HK-2 (cell line): ENCODE data around the gene NRG3.

Source experiments
- DNase-seq: peaks from one replicate; pipeline ENCODE4 v3.0.0-alpha.2; 2018; ENCODE audit not compliant: unreplicated experiment

The NRG3 gene

DNA sequence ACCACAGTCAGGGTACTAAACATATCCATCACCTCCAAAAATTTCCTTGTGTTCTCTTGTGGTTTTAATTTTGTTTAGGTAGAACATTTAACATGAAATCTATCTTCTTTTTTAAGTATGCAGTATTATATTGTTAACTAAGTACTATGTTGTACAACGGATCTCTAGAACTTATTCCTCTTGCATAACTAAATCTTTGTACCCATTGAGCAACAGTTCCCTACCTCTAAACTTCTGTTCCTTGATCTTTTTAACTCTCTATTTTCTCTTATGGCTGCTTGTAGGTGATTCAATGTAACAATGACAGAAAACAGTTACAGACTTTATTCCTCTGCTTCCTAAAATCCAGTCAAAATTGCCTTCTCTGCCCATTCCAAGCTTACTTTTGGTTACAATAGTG lies 9.9 kb downstream of the NRG3 start:
- DNase-seq = no peak

DNA sequence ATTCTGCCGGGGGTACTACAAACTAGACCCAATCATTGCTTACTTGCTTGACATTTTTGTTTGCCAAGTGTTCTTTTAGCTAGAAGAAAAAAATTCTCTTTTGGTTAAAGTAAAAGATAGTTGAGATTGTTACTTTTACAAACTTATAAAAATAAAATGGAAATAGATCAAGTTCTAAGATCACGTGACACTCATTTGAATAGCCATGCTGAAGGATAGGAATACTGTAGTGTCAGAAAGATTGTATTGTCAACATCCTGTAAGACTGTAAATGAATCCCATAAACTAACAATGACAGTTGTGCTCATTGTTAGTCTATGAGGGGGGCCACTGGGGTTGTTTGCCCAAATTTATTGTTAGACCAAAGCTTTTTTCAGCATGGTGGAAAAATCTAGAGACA lies 10.5 kb downstream of the NRG3 start:
- no peak for DNase-seq

DNA sequence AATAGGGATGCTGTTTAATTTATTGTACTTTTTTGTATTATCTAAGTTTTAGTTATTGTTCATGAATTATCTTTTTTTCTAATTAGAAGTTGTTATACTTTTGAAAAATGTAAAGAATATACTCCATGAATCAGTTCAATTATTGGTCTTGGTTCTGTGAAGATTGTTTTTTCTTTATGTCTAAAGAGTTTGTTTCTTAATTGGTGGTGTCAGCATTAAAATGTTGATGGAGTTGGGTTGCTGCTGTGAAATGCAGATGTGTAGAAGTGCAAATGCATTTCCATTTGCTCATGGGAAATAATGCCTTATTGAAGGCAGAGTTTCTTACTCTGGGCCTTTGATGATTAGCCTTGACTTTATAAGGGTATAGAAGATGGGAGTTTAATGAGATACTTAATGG lies 11.9 kb downstream of the NRG3 start:
- no peak for DNase-seq

DNA sequence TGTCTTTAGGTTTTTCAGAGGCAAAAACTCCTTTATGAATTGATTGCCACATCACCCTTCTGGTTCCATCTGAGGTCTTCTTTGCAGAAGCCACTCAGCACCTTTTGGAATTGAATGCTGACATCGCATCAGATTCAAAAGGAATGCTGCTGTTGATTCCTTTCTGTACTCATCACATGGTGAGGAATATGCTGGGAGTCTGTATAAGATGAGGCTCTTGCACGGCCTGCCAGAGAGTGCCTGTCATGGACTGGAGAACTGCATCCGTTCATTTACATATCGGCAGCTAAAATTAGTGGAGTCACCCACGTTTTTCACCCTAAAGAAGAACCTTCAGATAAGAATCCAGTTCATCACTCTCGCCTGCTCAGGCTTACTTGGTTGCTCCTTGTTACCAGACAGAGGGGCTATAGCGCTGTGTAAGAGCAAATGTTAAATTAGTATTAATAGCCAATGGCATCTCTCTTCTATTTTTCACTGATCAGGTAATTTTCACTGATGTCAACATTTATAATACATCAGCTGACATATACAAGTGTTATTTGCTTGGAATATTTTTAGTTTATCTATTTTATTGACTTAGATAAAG lies 14.3 kb downstream of the NRG3 start:
- DNase-seq = no peak

DNA sequence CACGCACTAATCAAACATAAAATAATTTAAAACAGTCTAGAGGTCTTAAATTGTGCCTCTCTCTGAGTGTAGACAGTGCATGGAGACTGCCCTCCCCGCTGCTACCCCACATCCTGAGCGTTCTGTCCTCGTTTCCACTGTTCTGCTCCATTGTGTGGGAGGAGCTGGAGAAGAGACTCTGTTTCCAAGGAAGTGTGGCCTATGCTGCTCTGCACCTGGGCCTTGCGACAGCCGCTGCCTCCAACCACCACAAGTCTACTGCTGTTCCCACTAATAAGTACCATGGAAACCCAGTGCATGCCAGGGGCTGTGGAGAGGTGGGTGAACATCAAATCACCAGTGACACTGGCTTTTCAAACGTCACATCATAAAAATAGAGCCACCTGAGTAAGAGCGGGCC lies 19.6 kb downstream of the NRG3 start:
- no peak for DNase-seq

DNA sequence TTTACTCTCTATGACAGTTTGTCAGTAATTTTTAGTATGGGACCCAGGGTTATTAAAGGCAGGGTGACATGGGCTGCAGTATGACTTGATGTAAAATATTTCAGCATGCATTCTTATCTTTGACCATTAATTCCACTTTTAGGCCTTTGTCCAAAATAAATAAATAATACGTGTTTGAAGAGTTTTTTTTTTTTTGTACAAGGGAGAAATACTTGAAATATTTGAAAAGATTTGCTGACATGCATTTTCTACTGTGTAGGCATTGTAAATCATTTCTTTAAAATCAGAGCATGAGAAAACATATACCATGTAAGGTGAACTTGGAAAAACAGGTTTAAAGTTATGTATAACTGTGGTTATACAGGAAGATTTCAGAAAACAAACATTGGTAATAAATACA lies 23.5 kb downstream of the NRG3 start:
- no peak for DNase-seq

DNA sequence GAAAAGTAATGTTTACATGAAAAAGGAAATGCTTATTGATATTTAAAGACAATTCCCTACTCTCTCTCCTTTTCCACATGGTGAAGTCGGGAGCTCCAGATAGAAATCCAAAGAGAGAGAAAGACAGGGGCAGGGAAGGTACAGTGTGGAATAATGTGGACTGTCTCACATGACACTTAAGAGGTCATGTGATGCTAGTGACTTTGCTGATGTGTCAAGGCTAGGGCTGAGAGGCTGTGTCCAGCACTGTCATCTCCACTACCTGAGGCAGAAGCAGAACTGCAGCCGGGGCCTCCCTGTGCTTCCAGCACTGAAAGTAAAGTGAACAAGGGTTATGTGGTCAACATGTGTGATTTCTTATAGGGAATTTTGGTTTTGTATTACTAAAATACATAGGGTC lies 26.0 kb downstream of the NRG3 start:
- no peak for DNase-seq

DNA sequence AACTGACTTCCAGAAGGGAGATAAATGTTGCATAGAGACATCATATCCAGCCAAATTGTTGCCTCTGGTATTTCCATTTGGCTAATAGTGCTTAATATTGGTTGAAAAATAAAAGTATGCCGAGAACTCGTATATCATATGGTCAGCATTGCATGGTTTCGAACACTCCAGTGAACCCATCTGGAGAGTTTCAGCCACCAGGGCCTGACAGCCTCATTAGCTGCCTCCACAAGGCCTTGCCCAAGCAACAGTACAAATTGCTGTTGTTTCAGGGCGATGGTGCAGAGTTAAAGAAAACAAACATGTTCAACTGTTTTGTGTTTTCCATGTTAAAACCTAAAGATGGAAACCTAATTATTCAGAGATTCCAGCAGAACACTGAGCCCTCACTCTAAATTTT lies 28.5 kb downstream of the NRG3 start:
- no peak for DNase-seq

DNA sequence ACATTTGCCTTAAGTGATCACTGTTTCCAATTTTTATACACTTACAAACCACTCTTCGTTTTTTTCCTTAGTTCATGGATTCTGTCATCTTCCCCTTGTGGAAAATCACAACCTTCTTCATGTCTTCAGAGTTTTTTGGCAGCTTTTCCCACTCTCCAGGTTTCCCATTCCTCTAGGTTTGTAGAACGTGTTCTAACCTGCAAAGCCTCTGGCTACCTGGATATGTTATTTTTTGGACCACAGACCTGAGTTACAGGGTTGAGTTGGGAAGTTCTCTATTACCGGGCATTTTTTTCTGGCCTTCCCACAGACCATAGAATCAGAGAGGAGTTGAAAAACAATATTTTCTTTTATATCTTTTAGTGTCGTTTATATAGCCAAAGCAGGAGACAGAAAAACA lies 30.2 kb downstream of the NRG3 start:
- no peak for DNase-seq

DNA sequence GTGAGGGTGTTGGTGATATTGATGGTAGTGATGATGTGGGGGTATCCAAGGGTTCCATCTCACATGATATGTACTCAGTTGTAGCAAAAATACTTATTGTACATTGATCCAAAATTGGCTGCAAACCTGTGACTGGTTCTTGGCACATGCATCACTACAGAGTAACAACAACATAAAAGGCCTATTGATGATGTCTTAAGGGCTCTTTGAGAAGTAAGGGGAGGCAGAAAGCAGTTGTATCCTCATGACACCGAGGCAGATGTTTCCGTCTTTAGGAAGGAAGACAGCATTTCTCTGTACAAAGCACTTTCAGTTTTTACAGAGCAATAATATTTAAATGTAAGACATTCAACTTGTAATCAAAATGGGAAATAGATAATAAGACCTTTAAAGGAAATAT lies 34.5 kb downstream of the NRG3 start:
- DNase-seq = no peak

DNA sequence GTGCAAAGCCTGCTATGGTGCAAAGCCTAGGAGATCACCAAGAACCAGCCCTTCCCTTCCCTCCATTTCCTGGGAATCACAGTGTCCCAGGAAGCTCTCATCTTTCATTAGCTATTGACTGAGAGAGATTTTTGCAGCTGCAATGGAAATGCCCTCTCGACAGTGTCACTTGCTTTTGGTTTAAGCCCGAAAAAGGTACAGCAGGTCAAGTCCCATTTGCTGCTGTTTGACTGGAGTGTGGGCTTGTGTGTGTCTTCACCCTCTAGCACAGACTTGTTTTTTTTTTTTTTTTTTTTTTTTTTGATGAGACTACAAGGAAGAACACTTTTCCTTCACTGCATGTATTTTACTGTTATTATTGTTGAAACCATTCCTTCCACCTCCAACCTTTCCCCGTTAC lies 36.3 kb downstream of the NRG3 start:
- no peak for DNase-seq

DNA sequence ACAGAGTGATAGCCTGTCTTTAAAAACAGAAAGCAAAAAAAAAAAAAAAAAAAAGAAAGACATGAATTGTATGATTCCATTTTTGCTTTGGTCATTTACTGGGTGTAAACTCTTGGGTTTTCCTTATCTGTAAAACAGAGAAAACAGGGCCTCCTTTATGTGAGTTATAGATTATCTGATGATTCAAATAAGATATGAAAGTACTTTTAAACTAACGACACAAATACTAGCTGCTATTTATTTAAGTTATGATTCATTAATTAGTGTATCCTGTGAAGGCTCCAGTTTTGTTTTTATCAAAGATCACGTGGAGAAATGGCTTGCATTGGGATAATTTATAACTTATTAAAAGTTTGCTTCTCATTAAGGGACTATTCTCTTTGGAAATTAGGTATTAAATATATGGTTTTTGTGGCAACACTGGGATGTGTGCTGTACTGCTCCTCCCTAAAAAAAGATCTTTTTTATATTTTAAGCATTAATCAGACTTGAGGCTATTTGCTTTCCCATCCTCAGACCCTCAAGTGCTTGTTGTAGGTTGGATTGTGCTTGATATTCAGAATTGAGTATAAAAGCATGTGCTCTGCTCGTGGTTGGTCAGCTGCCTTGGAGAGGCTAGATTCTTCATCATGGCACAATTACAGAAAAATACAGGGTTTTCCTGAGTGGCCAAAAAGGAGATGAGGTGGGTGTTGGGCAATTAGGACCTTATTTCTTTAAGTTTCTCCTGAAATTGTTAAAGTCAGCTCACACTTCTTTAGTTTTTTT lies 39.9 kb downstream of the NRG3 start:
- DNase-seq = no peak

DNA sequence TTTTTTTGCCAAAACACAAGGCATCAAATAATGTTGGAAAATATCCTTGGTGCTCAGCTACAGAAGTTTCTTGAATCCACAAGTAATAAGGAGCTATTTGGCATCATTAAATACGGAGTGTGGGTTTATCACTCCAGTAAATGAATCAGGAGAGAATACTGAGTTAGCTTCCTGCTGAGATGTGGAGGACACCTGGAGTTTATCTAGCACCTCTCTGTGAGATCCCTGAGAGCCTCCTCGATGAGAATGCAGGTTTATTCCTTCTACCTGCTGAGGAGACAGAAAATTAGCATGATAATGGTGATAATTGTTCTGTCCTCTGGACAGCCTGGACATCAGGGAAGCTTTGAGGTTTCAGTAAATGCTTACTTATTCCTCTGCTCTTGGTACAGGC lies 40.5 kb downstream of the NRG3 start:
- DNase-seq = no peak

DNA sequence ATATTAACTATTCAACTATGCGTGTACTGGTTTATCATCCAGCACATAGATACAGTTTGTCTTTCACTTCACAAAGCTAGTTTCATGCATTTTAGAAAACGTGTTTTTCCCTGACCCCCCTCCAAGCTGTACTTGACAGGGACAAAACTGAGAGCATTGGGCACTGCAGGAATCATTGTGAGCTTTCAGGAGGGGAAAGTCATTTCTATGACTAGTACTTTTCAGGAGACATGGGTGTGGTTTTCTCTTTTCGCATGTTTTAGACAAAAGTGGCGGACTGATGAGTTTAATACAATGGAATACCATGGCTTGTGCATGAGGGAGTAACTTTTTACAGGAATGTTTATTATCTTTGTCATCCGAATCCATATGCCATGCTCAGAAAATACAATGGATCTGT lies 42.7 kb downstream of the NRG3 start:
- no peak for DNase-seq

DNA sequence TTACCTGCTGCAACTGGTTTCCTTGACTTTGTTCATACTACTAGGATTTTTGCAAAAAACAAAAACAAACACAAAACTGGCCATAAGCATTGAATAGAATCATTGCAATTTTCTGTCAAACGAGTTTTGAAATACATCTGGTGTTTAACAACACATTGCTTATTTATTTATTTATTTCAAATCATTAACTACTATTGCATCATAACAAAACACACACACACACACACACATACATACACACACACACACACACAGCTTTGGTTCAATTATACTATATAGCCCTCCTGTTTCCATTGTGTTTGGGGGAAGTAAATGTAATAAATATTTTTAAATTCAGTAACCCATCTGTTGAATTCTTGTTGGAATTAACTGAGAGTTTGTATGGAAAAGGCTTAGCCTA lies 43.8 kb downstream of the NRG3 start:
- DNase-seq = no peak

DNA sequence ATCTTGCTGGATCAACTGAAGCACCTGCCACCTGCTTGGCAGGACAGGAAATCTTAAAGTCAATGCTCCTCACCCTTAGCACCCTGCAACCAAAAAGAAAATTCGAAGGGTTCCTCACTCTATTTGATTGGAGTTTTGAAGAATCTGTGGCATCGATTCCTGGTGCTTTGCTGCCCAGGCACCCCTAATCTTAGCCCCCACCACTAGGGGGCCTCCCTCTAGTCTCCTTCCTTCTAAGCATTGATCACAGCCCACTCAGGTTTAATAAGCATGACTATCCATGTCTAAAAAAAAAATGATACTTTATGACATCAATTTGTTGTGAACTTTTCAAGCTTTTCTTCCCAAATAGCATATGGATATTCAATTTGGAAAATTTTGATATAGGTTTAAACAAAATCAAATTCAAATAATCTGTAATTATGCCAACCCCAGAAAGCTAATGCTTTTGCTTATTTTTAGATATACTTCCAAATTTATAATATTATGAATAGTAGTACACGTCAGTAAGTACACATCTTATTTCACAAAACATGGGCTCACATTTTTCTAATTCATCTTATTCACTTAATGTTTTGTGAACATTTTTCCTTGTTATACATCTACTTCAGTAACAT lies 45.3 kb downstream of the NRG3 start:
- peak; percentile 13 for DNase-seq

DNA sequence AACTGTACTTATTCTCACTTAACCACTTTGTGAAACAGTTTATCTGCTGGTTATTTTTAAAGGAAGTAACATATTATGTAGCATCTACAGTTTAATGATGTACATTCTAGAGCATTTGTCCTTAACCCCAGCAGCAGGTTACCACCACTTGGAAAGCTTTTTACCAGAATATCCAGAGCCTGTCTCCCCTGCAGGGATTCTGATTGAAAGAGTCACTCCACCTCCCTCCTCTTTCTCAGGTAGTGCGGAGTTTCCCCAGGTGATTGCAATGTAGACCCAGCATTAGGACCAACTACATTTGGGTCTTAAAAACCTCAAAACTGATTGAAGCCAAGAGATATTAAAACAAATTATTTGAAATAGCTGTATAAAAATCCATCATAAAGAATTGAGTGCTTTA lies 53.1 kb downstream of the NRG3 start:
- no peak for DNase-seq

DNA sequence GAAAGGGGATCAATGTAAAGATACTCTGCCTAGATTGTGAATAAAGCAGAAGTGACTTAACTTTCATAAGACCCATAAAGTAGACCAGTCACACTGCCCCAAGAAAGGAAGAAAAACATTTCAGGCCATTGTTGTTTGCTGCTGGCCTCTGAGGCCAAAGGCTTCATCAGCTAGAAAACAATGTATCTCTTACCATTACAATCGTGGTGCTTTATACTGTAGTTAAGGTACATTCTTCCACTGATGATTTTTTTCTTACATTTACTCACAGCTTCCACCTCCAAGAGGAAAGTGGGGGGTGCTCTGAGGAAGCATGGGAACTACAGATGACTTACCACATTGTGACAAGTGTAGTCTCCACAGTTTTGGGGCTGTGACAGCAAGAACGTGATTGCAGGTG lies 68.6 kb downstream of the NRG3 start:
- DNase-seq = no peak

DNA sequence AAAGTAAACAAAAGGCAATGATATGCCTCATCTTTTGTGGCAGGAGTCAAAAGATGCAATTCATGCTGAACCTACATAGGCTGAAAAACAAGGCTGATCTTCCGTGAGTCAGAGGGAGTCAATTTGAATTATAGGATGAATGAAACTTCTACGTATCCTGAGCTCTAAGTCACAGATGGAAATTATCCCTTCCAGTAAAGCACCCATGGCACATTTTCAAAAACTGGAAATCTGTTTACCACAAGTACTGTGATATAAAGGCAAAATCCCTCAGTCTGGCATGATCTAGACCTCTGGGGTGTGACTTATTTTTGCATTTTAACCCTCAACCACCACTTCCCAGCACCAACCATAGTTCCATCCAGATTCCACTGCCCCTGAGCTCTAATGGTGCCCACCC lies 69.6 kb downstream of the NRG3 start:
- DNase-seq = no peak

DNA sequence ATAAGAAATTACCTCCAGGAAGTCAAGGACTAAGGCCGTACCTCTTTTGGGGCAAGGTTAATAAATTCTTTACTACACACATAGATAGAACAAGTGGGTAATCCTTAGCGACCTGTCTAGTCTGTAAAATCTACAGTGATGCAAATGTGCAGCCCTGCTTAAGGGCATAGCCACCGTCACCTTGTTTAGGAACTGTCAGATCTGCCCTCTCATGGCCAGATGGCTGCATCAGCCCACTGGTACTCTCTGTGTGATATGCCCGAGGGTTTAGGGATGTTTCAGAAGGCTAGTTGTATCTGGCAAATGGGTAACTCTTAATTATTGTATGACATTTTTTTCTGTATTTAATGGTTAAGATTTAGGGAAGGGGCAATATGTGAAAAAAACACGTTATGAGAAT lies 74.3 kb downstream of the NRG3 start:
- no peak for DNase-seq

DNA sequence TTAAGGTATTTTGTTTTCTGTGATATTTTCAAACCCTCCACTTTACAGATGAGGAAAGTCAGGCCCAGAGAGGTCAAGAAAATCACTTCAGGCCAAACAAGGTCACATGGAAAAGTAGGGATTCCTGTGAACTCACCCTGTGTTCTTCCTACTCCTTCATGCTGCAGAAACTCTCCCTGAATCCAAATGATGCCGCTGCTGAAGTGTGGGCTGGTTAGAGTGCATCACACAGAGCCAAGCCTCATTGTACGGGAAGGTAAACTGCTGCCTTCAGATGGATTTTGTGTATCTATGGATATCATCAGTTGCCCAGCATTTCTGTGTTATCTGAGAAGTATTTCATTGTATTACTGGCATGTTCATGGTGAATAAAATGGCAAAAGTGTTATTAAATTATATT lies 75.4 kb downstream of the NRG3 start:
- no peak for DNase-seq

DNA sequence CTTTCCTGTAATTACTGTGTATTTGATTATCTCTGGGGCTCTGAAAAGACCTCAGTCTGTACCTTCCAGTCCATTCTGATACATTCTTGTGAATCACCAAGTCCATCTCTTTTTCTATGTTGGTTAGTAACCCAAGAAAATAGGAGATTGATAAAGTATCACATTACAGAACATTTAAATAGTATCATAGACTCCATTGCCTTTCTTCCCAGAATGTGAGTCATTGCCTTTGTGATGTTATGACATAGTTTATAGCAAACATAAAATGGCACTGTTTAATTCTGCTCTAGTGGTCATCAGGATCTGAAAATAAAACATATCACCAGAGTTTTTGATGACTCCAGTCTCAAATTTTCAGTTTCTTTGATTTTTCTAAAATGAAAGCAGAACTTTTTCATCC lies 78.4 kb downstream of the NRG3 start:
- DNase-seq = no peak

DNA sequence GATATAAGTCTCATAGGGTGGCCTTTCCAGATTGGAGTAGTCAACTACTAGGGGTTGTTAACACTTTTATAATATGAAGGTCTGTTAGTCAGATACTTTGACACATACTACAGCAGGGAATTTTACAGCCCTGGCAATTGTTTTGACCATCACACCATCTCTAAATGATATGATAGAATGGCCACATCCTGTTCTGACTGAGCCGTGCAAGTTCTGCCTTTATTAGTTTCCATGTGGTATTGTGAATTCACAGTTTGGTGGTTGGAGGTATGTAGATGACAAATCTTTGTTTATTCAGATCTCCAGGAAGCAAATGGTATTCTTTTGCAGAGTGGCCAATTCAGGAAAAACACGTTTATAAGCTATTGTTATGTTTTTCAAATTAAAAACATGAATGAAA lies 83.0 kb downstream of the NRG3 start:
- DNase-seq = no peak

DNA sequence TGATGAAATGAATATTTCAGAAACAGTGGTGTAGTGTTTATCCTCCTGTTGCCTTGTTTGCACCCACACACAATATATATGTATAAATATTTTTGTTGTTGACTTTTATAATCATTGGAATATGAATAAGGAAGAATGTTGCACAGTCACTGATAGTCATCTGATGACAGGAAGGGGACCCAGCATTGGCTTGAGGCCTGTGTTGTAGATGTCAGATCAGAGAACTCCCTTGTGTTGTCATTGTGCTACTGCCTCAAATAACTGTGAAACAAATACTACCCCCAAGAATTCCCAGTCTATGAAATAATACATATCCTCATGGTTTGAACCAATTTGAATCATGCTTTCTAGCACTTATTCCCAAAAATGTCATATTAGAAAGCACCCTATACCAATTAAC lies 84.0 kb downstream of the NRG3 start:
- no peak for DNase-seq
